A673 (cell line): ENCODE data around the gene TEC.

Source experiments
- EZH2 ChIP-seq: fragments of 200-600 bp; sonication (generic); IDR thresholded peaks from 2 replicates; pipeline ENCODE4 v1.6.1; 2017; ENCODE audit warnings: borderline replicate concordance, low read depth, mild to moderate bottlenecking, mixed read lengths, antibody characterized with exemption, low read length; ENCODE audit not compliant: poor library complexity, severe bottlenecking
- TF ChIP-seq, protein P1 (sequence below): fragments of 300-800, 200-600 bp; sonication (generic); conservative IDR thresholded peaks from 2 replicates; pipeline ENCODE4 v1.5.1; 2017; ENCODE audit warnings: low read depth, mild to moderate bottlenecking, antibody characterized with exemption, low read length, moderate library complexity, mixed read lengths

DNA sequence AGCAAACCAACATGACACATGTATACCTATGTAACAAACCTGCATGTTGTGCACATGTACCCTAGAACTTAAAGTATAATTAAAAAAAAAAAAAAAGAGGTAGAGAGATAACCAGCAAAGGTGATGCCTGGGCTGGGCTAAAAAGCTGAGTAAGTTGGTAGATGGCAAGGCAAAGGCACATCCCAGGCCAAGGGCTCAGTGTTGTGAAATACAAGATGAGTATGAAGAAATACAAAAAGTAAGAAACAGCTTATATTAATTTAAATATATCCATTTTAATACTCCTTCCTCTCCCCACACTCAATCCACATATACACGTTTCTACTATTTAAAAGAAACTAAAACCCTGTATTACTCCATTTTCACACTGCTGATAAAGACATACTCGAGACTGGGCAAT lies 25.8 kb downstream of the TEC start:
- TF ChIP-seq EZH2 = no peak
- TF ChIP-seq, protein P1, sequence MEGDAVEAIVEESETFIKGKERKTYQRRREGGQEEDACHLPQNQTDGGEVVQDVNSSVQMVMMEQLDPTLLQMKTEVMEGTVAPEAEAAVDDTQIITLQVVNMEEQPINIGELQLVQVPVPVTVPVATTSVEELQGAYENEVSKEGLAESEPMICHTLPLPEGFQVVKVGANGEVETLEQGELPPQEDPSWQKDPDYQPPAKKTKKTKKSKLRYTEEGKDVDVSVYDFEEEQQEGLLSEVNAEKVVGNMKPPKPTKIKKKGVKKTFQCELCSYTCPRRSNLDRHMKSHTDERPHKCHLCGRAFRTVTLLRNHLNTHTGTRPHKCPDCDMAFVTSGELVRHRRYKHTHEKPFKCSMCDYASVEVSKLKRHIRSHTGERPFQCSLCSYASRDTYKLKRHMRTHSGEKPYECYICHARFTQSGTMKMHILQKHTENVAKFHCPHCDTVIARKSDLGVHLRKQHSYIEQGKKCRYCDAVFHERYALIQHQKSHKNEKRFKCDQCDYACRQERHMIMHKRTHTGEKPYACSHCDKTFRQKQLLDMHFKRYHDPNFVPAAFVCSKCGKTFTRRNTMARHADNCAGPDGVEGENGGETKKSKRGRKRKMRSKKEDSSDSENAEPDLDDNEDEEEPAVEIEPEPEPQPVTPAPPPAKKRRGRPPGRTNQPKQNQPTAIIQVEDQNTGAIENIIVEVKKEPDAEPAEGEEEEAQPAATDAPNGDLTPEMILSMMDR = no peak
